ENCODE measurements around the gene P2RX3.
"Not testable (repeated sequence)": the region's sequence is repeated elsewhere in the genome, so short reads cannot be mapped to it uniquely, and the experiment has no call there.

P2RX3 gene

GRCh38 chr11:57324886-57325734, 13.0 kb upstream of the P2RX3 start, which contains the start of gene TNKS1BP1:
Gene TNKS1BP1 (minus strand): TSS chr11:57324952. CDS start chr11:57321885, 3,067 bp downstream.
- DNase-seq (ENCODE audit: low spot score), result peak; percentile 93

GRCh38 chr11:57325735-57326048, 12.5 kb upstream of the P2RX3 start:
- DNase-seq (ENCODE audit: low spot score), result no peak

GRCh38 chr11:57327721-57328120, 10.4 kb upstream of the P2RX3 start:
- no peak for DNase-seq (ENCODE audit: low spot score)

GRCh38 chr11:57330029-57330428, 8.1 kb upstream of the P2RX3 start:
- no peak for DNase-seq (ENCODE audit: low spot score)

- DNase-seq (ENCODE audit: low spot score), result no peak
Measured at GRCh38 chr11:57331720-57332119, 6.4 kb upstream of the P2RX3 start.

- no peak for DNase-seq (ENCODE audit: low spot score)
Measured at GRCh38 chr11:57332694-57333440, 5.3 kb upstream of the P2RX3 start.

GRCh38 chr11:57335023-57335342, 3.2 kb upstream of the P2RX3 start:
- no peak for DNase-seq (ENCODE audit: low spot score)

GRCh38 chr11:57335343-57336110, 2.6 kb upstream of the P2RX3 start, which contains the start of gene SSRP1:
Gene SSRP1 (minus strand): TSS chr11:57335892. CDS start chr11:57335121, 771 bp downstream.
- peak; percentile 90 for DNase-seq (ENCODE audit: low spot score)

GRCh38 chr11:57336111-57336666, 2.0 kb upstream of the P2RX3 start:
- no peak for DNase-seq (ENCODE audit: low spot score)

GRCh38 chr11:57336856-57337255, 1.3 kb upstream of the P2RX3 start:
- not testable (repeated sequence) for DNase-seq (ENCODE audit: low spot score)

- no peak for DNase-seq (ENCODE audit: low spot score)
Measured at GRCh38 chr11:57339328-57339727, 1.2 kb downstream of the P2RX3 start.

- DNase-seq (ENCODE audit: low spot score), result no peak
Measured at GRCh38 chr11:57340039-57340615, 2.0 kb downstream of the P2RX3 start.

GRCh38 chr11:57341250-57341808, 3.2 kb downstream of the P2RX3 start:
- DNase-seq (ENCODE audit: low spot score), result no peak

- DNase-seq (ENCODE audit: low spot score), result no peak
Measured at GRCh38 chr11:57342702-57343101, 4.5 kb downstream of the P2RX3 start.

- DNase-seq (ENCODE audit: low spot score), result no peak
Measured at GRCh38 chr11:57343825-57344224, 5.7 kb downstream of the P2RX3 start.

- no peak for DNase-seq (ENCODE audit: low spot score)
Measured at GRCh38 chr11:57344826-57345225, 6.7 kb downstream of the P2RX3 start.

- DNase-seq (ENCODE audit: low spot score), result peak; percentile 66
Measured at GRCh38 chr11:57345555-57346211, 7.5 kb downstream of the P2RX3 start.

- no peak for DNase-seq (ENCODE audit: low spot score)
Measured at GRCh38 chr11:57347336-57347735, 9.2 kb downstream of the P2RX3 start.

- DNase-seq (ENCODE audit: low spot score), result no peak
Measured at GRCh38 chr11:57348052-57348451, 9.9 kb downstream of the P2RX3 start.

- no peak for DNase-seq (ENCODE audit: low spot score)
Measured at GRCh38 chr11:57348636-57349313, 10.6 kb downstream of the P2RX3 start.

All from CD4-positive, alpha-beta T cell treated with Interleukin-15 for 4 hours (primary cell).